Ovary (tissue), 9 donors: ENCODE measurements around the gene RUFY3. TPM values are rescaled to one million over a fixed set of nuclear protein-coding genes. Genes with fewer than 3 reads are reported as not detected.

ENCODE experiments used
- DNase-seq, 5 donors: peaks; one replicate each; pipeline ENCODE4 v3.0.0-alpha.2; 2019 to 2020
- H3K27ac ChIP-seq, 2 donors: fragments of 200-600 bp; one replicate each; pipeline versions ENCODE4 v1.5.1 to v1.8.0; 2019 to 2022
- H3K27me3 ChIP-seq: fragments of 200-600 bp; one replicate; pipeline ENCODE4 v1.8.0; 2022
- H3K36me3 ChIP-seq: fragments of 200-600 bp; sonication (generic); one replicate; pipeline ENCODE4 v1.5.1; 2019
- H3K4me1 ChIP-seq: one replicate; pipeline ENCODE4 v1.8.1; 2013; ENCODE audit warnings: mild to moderate bottlenecking, moderate library complexity; ENCODE audit not compliant: insufficient read depth
- H3K4me3 ChIP-seq: fragments of 200-600 bp; sonication (generic); one replicate; pipeline ENCODE4 v1.5.1; 2017
- H3K9me3 ChIP-seq, 2 donors: fragments of 200-600 bp in 1 of 2; sonication (generic) in 1 of 2; one replicate each; pipeline versions ENCODE4 v1.5.1 to v1.8.1; 2013 to 2019; ENCODE audit warnings: mild to moderate bottlenecking in 1 of 2, moderate library complexity in 1 of 2
- CTCF ChIP-seq, 3 donors: fragments of 450-650 bp in 2 of 3; fragments of 200-600 bp in 1 of 3; IDR thresholded peaks; one replicate each; pipeline versions ENCODE4 v1.5.1 to v1.8.0; 2016 to 2022; ENCODE audit warnings: antibody characterized with exemption in 3 of 3, mild to moderate bottlenecking in 1 of 3
- EP300 ChIP-seq: sonication (generic); formaldehyde crosslinking; IDR thresholded peaks from one replicate; pipeline ENCODE4 v1.6.1; 2017; ENCODE audit warnings: antibody characterized with exemption
- POLR2A ChIP-seq: fragments of 450-650 bp; IDR thresholded peaks from one replicate; pipeline ENCODE4 v1.6.1; 2017; ENCODE audit warnings: antibody characterized with exemption, mild to moderate bottlenecking, moderate library complexity
- WGBS, 3 donors: extraction: QIAGEN DNeasy Blood & Tissue Kit in 1 of 3; methylation state at CpG; one replicate each; pipeline versions ENCODE4 v1.1.5 to v1.1.7; 2013 to 2017; 5-methylcytosine and 5-hydroxymethylcytosine counted together
- intact Hi-C, 4 donors: fragments of 100-400 bp; cut with DNase I; formaldehyde crosslinking; loops; one replicate each; pipeline versions ENCODE4 v1.11.0 to v1.15.1; 2022 to 2023
- polyA plus RNA-seq, 2 donors: library from polyadenylated mRNA; stranded (reverse); fragments of 200-250 nt in 1 of 2; fragments of 350-450 nt in 1 of 2; fragmentation: Illumina TruSeq in 1 of 2; extraction: RNeasy Lipid Tissue Mini Kit (QIAGEN cat#74804) in 1 of 2; gene quantifications; one replicate each; pipeline ENCODE4 v1.2.3, GENCODE V29; 2013 to 2014
- total RNA-seq, 7 donors: library from RNA; depleted of rRNA in 2 of 7; stranded (reverse); fragments of >200 nt in 2 of 7; fragmentation: NEBNext Ultra II Directional in 3 of 7; extraction: Animal tissue kit (Norgen Biotek cat#: 25700) in 3 of 7; gene quantifications; one replicate each; pipeline versions ENCODE4 v1.1.0 to v1.2.4, GENCODE V29; 2016 to 2023
- donor health status: DM: no; HTN: no; CAD: no; lungs with moderate emphysema.
- donor health status: DM: no; HTN: no; CAD: no.
- donor health status: Bipolar disorder and iron deficiency.
- donor health status: DM: yes; HTN: yes; CAD: no.
- donor health status: DM: no; HTN: no; CAD: no.
- donor health status: DM: yes; HTN: yes; CAD: no.

Gene RUFY3
- total and polyA plus RNA-seq, 9 donors: 35.2 to 84.0 (median 63.3) TPM

DNA sequence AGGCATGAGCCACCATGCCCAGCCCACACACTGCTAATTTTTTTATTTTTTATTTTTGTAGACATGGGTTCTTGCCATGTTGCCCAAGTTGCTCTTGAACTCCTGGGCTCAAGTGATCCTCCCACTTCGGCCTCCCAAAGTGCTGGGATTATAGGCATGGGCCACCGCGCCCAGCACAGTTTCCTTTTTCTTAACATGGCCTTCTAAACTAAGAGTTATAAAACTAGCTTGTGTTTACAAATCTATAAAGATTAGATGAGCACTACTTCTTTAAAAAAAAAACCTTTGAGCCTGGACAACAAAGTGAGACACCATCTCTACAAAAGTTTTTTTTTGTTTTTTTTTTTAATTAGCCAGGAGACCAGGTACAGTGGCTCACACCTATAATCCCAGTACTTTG, 107.3 kb downstream of the RUFY3 start:
- Histone ChIP-seq H3K36me3 (no peaks in the 10 kb centered on the region), H3K9me3 (no peaks in the 10 kb centered on the region), H3K27me3 (no peaks in the 10 kb centered on the region), H3K4me1 (no peaks in the 10 kb centered on the region), H3K4me3 (no peak overlapping the region), H3K27ac (no peak overlapping the region)
- DNase-seq: no peak
- intact Hi-C loops: no loop called here
- 95 to 98% (median 97%) methylated on average over 3 of the region's 3 CpGs for WGBS, 3 donors
- no peak for TF ChIP-seq EP300
- TF ChIP-seq CTCF (IDR thresholded peaks at IDR 0.05): no peak
- TF ChIP-seq POLR2A: no peak

GRCh38 chr4:70829492-70829891, 107.7 kb downstream of the RUFY3 start:
- no peaks in the 10 kb centered on the region for H3K4me1 ChIP-seq
- H3K36me3 ChIP-seq: no peaks in the 10 kb centered on the region
- no peaks in the 10 kb centered on the region for H3K9me3 ChIP-seq
- intact Hi-C loops: no loop called here
- TF ChIP-seq EP300 (no peak), CTCF (IDR thresholded peaks at IDR 0.05) (no peak), POLR2A (no peak)
- no peaks in the 10 kb centered on the region for H3K27me3 ChIP-seq
- no peak for DNase-seq
- no peak overlapping the region for H3K4me3 ChIP-seq
- no peak overlapping the region for H3K27ac ChIP-seq
- WGBS, 3 donors: 82 to 98% (median 89%) methylated on average over 1 of the region's 1 CpG

- H3K27ac ChIP-seq: no peak overlapping the region
- 93 to 94% (median 93%) methylated on average over 9 of the region's 9 CpGs for WGBS, 3 donors
- no peaks in the 10 kb centered on the region for H3K27me3 ChIP-seq
- H3K4me1 ChIP-seq: no peaks in the 10 kb centered on the region
- intact Hi-C loops: loop anchor here in 1 of 4 donors (10.0 kb wide), 1 partner anchor 165 kb away; the partner anchor contains the start of gene DCK
- no peaks in the 10 kb centered on the region for H3K9me3 ChIP-seq
- TF ChIP-seq EP300: no peak
- no peak for TF ChIP-seq POLR2A
- TF ChIP-seq CTCF (IDR thresholded peaks at IDR 0.05): no peak
- no peak overlapping the region for H3K4me3 ChIP-seq
- H3K36me3 ChIP-seq: no peaks in the 10 kb centered on the region
- no peak for DNase-seq
These were observed 108.3 kb downstream of the RUFY3 start for GRCh38 chr4:70830054-70830453.

GRCh38 chr4:70831293-70831692, 109.5 kb downstream of the RUFY3 start:
- Histone ChIP-seq H3K27me3 (no peaks in the 10 kb centered on the region), H3K36me3 (no peaks in the 10 kb centered on the region), H3K4me1 (peaks cover 2% of the 10 kb centered on the region), H3K9me3 (no peaks in the 10 kb centered on the region), H3K4me3 (no peak overlapping the region), H3K27ac (no peak overlapping the region)
- intact Hi-C loops: loop anchor here in 1 of 4 donors (10.0 kb wide), 1 partner anchor 164 kb away; the partner anchor contains the start of gene DCK
- TF ChIP-seq POLR2A: no peak
- TF ChIP-seq CTCF (IDR thresholded peaks at IDR 0.05): no peak
- 94 to 97% (median 96%) methylated on average over 4 of the region's 4 CpGs for WGBS, 3 donors
- no peak for DNase-seq
